Osteocyte (in vitro differentiated cells): Measurements from ENCODE around the gene AMBP. TPM values are rescaled to one million over a fixed set of nuclear protein-coding genes. Genes with fewer than 3 reads are reported as not detected.

Experiments
- DNase-seq: peaks from one replicate; pipeline ENCODE4 v3.0.0; 2021; ENCODE audit warnings: mixed read lengths; ENCODE audit not compliant: unreplicated experiment; ENCODE audit errors: extremely low spot score
- H3K27ac Mint-ChIP-seq: one replicate; pipeline ENCODE4 v1.8.0; 2021; ENCODE audit warnings: mild to moderate bottlenecking, mixed read lengths; ENCODE audit not compliant: unreplicated experiment
- H3K27me3 Mint-ChIP-seq: one replicate; pipeline ENCODE4 v1.8.0; 2021; ENCODE audit warnings: mixed read lengths; ENCODE audit not compliant: unreplicated experiment
- H3K36me3 Mint-ChIP-seq: one replicate; pipeline ENCODE4 v1.8.0; 2021; ENCODE audit warnings: mixed read lengths; ENCODE audit not compliant: unreplicated experiment
- H3K4me1 Mint-ChIP-seq: one replicate; pipeline ENCODE4 v1.8.0; 2021; ENCODE audit warnings: mixed read lengths; ENCODE audit not compliant: unreplicated experiment
- H3K4me3 Mint-ChIP-seq: one replicate; pipeline ENCODE4 v1.8.0; 2021; ENCODE audit warnings: mild to moderate bottlenecking, moderate library complexity, mixed read lengths; ENCODE audit not compliant: unreplicated experiment
- H3K9me3 Mint-ChIP-seq: one replicate; pipeline ENCODE4 v1.8.0; 2021; ENCODE audit warnings: mixed read lengths; ENCODE audit not compliant: unreplicated experiment
- total RNA-seq: library from RNA; stranded (reverse); gene quantifications from 2 replicates; pipeline ENCODE4 v1.2.1, GENCODE V29; 2021
- TF ChIP-seq, protein P1 (sequence below): fragments of 200-600 bp; sonication (generic); IDR thresholded peaks from 2 replicates; pipeline ENCODE4 v1.5.0; 2021; ENCODE audit warnings: antibody characterized with exemption, mild to moderate bottlenecking, moderate library complexity

The AMBP gene
- total RNA-seq, 1 donor from 2014 or later: not detected

DNA sequence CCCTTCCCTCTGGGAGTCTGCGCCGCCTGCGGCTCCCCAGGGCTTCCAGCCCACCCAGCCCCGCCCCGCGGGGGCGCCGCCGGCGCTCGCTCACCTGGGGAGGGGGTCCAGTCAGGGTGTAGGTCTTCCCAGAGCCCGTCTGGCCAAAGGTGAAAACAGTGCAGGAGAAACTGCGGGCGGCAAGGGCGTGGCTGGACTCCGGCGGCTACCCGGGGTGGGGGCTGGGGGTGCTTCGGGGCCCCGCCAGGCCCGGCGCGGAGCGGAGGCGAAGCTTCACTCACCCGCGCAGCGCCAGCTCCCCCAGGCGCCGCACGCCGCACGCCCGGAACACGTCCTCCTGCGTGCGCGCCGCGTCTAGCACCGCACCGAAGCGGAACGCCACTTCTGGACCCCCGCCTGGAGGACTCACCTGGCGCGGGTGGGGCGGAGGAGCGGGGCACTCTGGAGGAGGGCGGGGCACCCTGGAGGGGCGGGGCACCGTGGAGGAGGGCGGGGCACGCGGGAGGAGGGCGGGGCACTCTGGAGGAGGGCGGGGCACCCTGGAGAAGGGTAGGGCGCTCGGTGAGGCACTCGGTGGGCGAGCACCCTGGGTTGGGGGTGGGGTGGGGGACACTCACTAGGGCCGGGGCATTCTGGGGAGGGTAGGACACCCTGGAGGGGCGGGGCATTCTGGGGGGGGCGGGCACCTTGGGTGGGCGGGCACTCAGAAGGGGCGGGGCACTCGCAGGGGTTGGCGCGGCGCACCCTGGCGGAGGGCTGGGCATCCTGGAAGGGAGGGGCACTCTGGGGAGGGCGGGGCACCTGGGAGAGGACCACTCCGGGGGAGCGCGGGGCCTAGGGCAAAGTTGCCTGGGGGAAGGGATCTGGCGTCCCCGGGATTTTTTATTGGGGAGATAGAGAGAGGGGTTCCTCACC, 20.2 kb upstream of the AMBP start:
- H3K36me3 Mint-ChIP-seq: peaks cover 7% of the 10 kb centered on the region
- H3K27me3 Mint-ChIP-seq: peaks cover 19% of the 10 kb centered on the region

DNA sequence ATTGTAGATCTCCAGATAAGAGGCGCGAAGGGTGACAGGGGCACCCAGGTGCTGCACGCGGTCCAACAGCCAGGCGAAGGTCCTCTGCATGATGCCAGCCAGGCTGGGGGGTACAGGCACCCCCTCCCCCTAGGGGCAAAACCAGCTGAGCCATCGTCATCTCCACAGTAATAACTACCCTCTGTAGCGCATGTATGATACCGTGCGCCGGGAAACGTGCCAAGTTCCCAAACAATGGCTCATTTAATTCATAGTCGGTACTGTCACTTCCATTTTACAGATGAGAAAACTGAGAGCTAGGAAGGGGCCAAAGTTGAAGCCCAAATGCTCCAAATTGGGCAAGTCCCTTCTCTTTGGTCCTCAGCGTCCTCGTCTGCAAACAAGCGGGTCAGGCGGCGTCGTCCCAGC, 19.5 kb upstream of the AMBP start:
- no peak for DNase-seq
- TF ChIP-seq, protein P1, sequence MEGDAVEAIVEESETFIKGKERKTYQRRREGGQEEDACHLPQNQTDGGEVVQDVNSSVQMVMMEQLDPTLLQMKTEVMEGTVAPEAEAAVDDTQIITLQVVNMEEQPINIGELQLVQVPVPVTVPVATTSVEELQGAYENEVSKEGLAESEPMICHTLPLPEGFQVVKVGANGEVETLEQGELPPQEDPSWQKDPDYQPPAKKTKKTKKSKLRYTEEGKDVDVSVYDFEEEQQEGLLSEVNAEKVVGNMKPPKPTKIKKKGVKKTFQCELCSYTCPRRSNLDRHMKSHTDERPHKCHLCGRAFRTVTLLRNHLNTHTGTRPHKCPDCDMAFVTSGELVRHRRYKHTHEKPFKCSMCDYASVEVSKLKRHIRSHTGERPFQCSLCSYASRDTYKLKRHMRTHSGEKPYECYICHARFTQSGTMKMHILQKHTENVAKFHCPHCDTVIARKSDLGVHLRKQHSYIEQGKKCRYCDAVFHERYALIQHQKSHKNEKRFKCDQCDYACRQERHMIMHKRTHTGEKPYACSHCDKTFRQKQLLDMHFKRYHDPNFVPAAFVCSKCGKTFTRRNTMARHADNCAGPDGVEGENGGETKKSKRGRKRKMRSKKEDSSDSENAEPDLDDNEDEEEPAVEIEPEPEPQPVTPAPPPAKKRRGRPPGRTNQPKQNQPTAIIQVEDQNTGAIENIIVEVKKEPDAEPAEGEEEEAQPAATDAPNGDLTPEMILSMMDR: no peak
- Mint-ChIP-seq H3K36me3 (peaks cover 6% of the 10 kb centered on the region), H3K9me3 (peaks cover 2% of the 10 kb centered on the region), H3K4me1 (peaks cover 8% of the 10 kb centered on the region), H3K4me3 (peak overlapping the region; percentile 38), H3K27me3 (peaks cover 16% of the 10 kb centered on the region), H3K27ac (no peak overlapping the region)

More for the DNA sequence above, 20.2 kb upstream of the AMBP start:
- H3K4me1 Mint-ChIP-seq: peaks cover 8% of the 10 kb centered on the region
- DNase-seq: no peak
- no peak overlapping the region for H3K27ac Mint-ChIP-seq
- TF ChIP-seq, protein P1: no peak
- H3K4me3 Mint-ChIP-seq: no peak overlapping the region
- peaks cover 4% of the 10 kb centered on the region for H3K9me3 Mint-ChIP-seq

DNA sequence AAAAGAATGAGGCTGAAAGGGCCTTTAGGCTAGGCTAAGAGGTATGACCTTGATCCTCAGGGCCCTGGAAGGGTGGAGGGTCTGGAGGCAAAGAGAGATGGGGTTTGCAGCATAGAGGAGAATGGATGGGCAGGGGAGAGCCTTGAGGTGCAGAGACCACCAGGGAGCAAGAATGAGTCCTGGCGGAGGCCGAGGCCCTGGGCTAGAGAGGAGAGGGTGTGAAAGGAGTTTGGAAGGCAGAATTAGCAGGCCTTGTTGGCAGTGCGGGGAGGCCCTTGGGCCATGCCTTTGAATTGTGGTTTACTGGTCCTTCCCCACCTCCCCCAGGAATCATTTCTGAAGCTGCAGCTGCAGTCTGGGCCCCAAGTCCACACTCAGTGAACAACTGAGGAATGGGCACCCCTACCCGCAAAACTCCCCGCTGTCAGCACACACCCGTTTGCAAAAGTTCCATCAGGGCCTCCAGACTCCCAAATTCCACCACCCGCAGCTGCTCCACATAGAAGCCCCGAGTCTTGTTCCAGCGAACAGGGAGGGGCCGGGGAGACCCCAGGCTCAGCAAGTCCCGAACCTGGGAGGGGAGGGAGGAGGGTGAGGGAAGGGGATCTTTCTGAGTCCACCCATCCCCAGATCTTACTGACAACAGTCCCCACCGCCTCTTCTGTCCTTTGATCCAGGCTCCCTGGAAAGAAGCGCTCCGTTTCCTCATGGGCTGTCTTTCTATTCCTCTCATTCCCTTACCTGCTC, 18.9 kb upstream of the AMBP start:
- Mint-ChIP-seq H3K27me3 (peaks cover 15% of the 10 kb centered on the region), H3K4me1 (peaks cover 8% of the 10 kb centered on the region), H3K27ac (no peak overlapping the region), H3K9me3 (no peaks in the 10 kb centered on the region), H3K4me3 (peak overlapping the region; percentile 38), H3K36me3 (peaks cover 2% of the 10 kb centered on the region)
- TF ChIP-seq, protein P1: no peak
- no peak for DNase-seq

DNA sequence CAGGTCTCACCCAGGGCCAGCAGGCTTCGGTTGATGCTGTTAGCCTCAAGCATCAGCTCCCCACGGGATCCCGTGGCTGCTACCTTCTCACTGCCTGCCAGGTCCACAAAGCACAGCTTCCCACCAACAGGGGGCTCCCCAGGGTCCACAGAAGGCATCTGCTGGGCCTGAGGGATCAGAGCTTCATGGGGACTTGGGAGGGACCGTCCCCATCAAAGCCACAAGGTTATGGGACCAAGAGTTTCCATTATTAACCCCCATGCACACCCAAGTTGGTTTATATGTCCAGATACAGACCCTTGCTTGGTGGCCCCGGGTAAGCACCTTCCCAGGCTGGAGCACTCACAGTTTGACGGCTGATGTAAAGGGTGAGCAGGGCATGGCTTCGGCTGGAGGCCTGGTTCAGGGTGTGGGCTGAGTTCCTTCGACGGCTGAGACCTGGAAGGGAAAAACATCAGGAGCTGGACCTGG, 18.0 kb upstream of the AMBP start:
- TF ChIP-seq, protein P1: peak; percentile 24
- H3K4me3 Mint-ChIP-seq: peak overlapping the region; percentile 12

DNA sequence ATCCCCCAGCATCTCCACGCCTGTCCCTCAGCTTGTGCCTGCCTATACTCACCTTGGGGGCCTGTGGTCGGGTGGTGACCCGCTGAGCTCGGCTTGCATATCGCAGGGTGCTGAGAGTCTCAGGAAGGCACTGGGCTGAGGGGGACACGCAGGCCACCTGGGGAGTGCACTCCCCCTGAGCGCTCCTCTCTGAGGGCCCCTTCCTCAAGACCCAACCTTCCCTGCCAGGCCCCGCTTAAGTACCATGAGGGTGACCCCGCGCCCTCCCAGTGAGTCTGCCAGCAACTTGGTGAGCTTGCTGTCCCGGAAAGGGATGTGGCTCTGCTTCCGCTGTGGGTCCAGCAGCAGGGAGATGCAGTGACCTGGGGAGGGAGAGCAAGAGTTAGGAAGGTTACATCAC, 16.9 kb upstream of the AMBP start:
- DNase-seq: no peak
- TF ChIP-seq, protein P1: no peak
- no peaks in the 10 kb centered on the region for H3K9me3 Mint-ChIP-seq
- H3K27me3 Mint-ChIP-seq: peaks cover 14% of the 10 kb centered on the region
- no peaks in the 10 kb centered on the region for H3K36me3 Mint-ChIP-seq
- H3K27ac Mint-ChIP-seq: no peak overlapping the region
- H3K4me1 Mint-ChIP-seq: peaks cover 8% of the 10 kb centered on the region
- no peak overlapping the region for H3K4me3 Mint-ChIP-seq

More for the DNA sequence above, 18.0 kb upstream of the AMBP start:
- Mint-ChIP-seq H3K27ac (no peak overlapping the region), H3K27me3 (peaks cover 15% of the 10 kb centered on the region), H3K9me3 (no peaks in the 10 kb centered on the region), H3K4me1 (peaks cover 8% of the 10 kb centered on the region), H3K36me3 (no peaks in the 10 kb centered on the region)
- DNase-seq: no peak
